Liver (tissue), 3 donors: ENCODE measurements around the gene PLS1.

Experiments
- ATF3 ChIP-seq: IDR thresholded peaks from 2 replicates; pipeline ENCODE4 v1.6.1; 2016; ENCODE audit warnings: antibody characterized with exemption
- CTCF ChIP-seq: fragments of 150-350 bp; IDR thresholded peaks from 2 replicates; pipeline ENCODE4 v1.5.1; 2017; ENCODE audit warnings: improper control_type of control experiment, low read depth, low read length; ENCODE audit not compliant: missing input control
- EGR1 ChIP-seq, 2 donors: IDR thresholded peaks; 2 replicates each; pipeline ENCODE4 v1.6.1; 2016 to 2018; ENCODE audit warnings: antibody characterized with exemption in 2 of 2, low read depth in 2 of 2
- FOXA1 ChIP-seq: IDR thresholded peaks from 2 replicates; pipeline ENCODE4 v1.6.1; 2016; ENCODE audit warnings: antibody characterized with exemption
- MAX ChIP-seq: IDR thresholded peaks from 2 replicates; pipeline ENCODE4 v1.6.1; 2016; ENCODE audit warnings: antibody characterized with exemption
- RAD21 ChIP-seq, 2 donors: IDR thresholded peaks; 2 replicates each; pipeline ENCODE4 v1.6.1; 2016; ENCODE audit warnings: antibody characterized with exemption in 2 of 2, mild to moderate bottlenecking in 2 of 2
- REST ChIP-seq: IDR thresholded peaks from 2 replicates; pipeline ENCODE4 v1.6.1; 2016; ENCODE audit warnings: antibody characterized with exemption, mild to moderate bottlenecking
- SP1 ChIP-seq: IDR thresholded peaks from 2 replicates; pipeline ENCODE4 v1.6.1; 2018; ENCODE audit warnings: antibody characterized with exemption, mild to moderate bottlenecking
- TAF1 ChIP-seq: conservative IDR thresholded peaks from 2 replicates; pipeline ENCODE4 v1.6.1; 2016; ENCODE audit warnings: antibody characterized with exemption, mild to moderate bottlenecking
- donor health status: healthy.
- donor health status: healthy.

- TF ChIP-seq CTCF (peak; percentile 82), EGR1 (IDR thresholded peaks at IDR 0.05; ENCODE audit: low read depth in 2 of 2) (no peak), FOXA1 (no peak), ATF3 (no peak), SP1 (peak; percentile 63), RAD21 (IDR thresholded peaks at IDR 0.05) (peak; percentile 98 to 99), TAF1 (no peak), REST (no peak), MAX (peak; percentile 13)
These were observed 9.3 kb upstream of the PLS1 start for GRCh38 chr3:142586803-142587406.
